K562 (cell line): Measurements from ENCODE around the gene MEOX1. TPM values are rescaled to one million over a fixed set of nuclear protein-coding genes. Genes with fewer than 3 reads are reported as not detected.

Experiments used
- ATAC-seq: fragments of 200-7000 bp; cut with Tn5 transposase; 3 replicates; pipeline ENCODE4 v1.9.1; 2020; ENCODE audit warnings: moderate library complexity
- BruUV-seq: library from RNA; stranded (reverse); fragments of 400-500 nt; replicated peaks from 2 replicates; lab custom pipeline; 2021; lab: Mats Ljungman, UMichigan
- CTCF ChIA-PET: fragments of 300-600 bp; formaldehyde crosslinking; extraction: SDS; loops from one replicate; lab custom pipeline; 2021; ENCODE audit warnings: low intra/inter-chr PET ratio; lab: Yijun Ruan, JAX
- POLR2A ChIA-PET: fragments of 300-600, 350-650 bp; sonication (Branson Sonifier 250); formaldehyde crosslinking; extraction: SDS; loops from one replicate; lab custom pipeline; 2021; ENCODE audit warnings: antibody characterized with exemption, inconsistent platforms; lab: Yijun Ruan, JAX
- DNase-seq, 4 experiments: peaks; one replicate each; pipeline versions ENCODE4 v3.0.0 to v3.0.0-alpha.2; 2011 to 2018; ENCODE audit warnings: low spot score in 3 of 4, mixed read lengths in 3 of 4; ENCODE audit errors: extremely low read depth in 1 of 4
- FAIRE-seq: peaks from 2 replicates; lab custom pipeline; 2011; peaks lifted over from hg19 to GRCh38; lab: Jason Lieb, UNC
- H2AFZ ChIP-seq: 2 replicates; pipeline ENCODE4 v1.6.0; 2011; ENCODE audit warnings: low read depth, low read length, control low read depth, inconsistent platforms
- H3K27ac ChIP-seq: fragments of 200-600 bp; 3 replicates; pipeline ENCODE4 v1.8.0; 2011; ENCODE audit warnings: low read depth, mild to moderate bottlenecking, control low read depth, inconsistent platforms, low read length, moderate library complexity, mixed read lengths; ENCODE audit errors: extremely low read depth
- H3K27me3 ChIP-seq, 2 experiments: fragments of 300-600 bp in 1 of 2; 2 replicates in 1 of 2; 3 replicates in 1 of 2; pipeline versions ENCODE4 v1.6.0 to v1.8.0; 2011; ENCODE audit warnings: inconsistent platforms in 2 of 2, low read length in 2 of 2, mild to moderate bottlenecking in 1 of 2, mixed read lengths in 1 of 2, moderate library complexity in 1 of 2; ENCODE audit not compliant: control insufficient read depth in 2 of 2, insufficient read depth in 2 of 2
- H3K36me3 ChIP-seq: fragments of 300-600 bp; 3 replicates; pipeline ENCODE4 v1.8.0; 2011; ENCODE audit warnings: mild to moderate bottlenecking, low read length, inconsistent platforms; ENCODE audit not compliant: control insufficient read depth, insufficient read depth
- H3K4me1 ChIP-seq, 2 experiments: fragments of 200-600 bp in 1 of 2; replicated peaks in 1 of 2; 2 replicates in 1 of 2; 3 replicates in 1 of 2; pipeline versions ENCODE4 v1.5.1 to v1.8.0; 2011; ENCODE audit warnings: inconsistent platforms in 2 of 2, low read length in 2 of 2, mild to moderate bottlenecking in 1 of 2, mixed read lengths in 1 of 2, moderate library complexity in 1 of 2; ENCODE audit not compliant: control insufficient read depth in 2 of 2, insufficient read depth in 2 of 2
- H3K4me2 ChIP-seq: 2 replicates; pipeline ENCODE4 v1.6.1; 2011; ENCODE audit warnings: low read length, control low read depth, inconsistent platforms, mixed read lengths; ENCODE audit not compliant: insufficient read depth
- H3K4me3 ChIP-seq: fragments of 200-600 bp; sonication (generic), shearing (Covaris generic); 2 replicates; pipeline ENCODE4 v1.5.1; 2016; ENCODE audit warnings: control low read depth, inconsistent platforms
- H3K79me2 ChIP-seq: fragments of 200-600 bp; 3 replicates; pipeline ENCODE4 v1.8.0; 2011; ENCODE audit warnings: low read length, inconsistent platforms; ENCODE audit not compliant: control insufficient read depth, insufficient read depth
- H3K9ac ChIP-seq, 2 experiments: 2 replicates each; pipeline versions ENCODE4 v1.6.0 to v1.6.1; 2011; ENCODE audit warnings: low read depth in 2 of 2, low read length in 2 of 2, control low read depth in 1 of 2, inconsistent platforms in 1 of 2, mild to moderate bottlenecking in 1 of 2, mixed read lengths in 1 of 2; ENCODE audit not compliant: insufficient read depth in 1 of 2
- H3K9me1 ChIP-seq: one replicate; pipeline ENCODE4 v1.6.0; 2011; ENCODE audit warnings: inconsistent platforms, mild to moderate bottlenecking, low read length, moderate library complexity; ENCODE audit not compliant: control insufficient read depth, insufficient read depth
- H3K9me3 ChIP-seq: replicated peaks from 2 replicates; pipeline ENCODE4 v1.5.1; 2011; ENCODE audit warnings: low read depth, low read length, inconsistent platforms; ENCODE audit not compliant: control insufficient read depth, insufficient read depth
- H4K20me1 ChIP-seq: replicated peaks from 2 replicates; pipeline ENCODE4 v1.6.1; 2011; ENCODE audit warnings: low read length, inconsistent platforms, mixed read lengths; ENCODE audit not compliant: control insufficient read depth, insufficient read depth
- BDP1 ChIP-seq: IDR thresholded peaks from 3 replicates; pipeline ENCODE4 v1.6.1; 2011; ENCODE audit not compliant: insufficient read length, insufficient read depth
- HNRNPUL1 ChIP-seq: fragments of 200-400 bp; formaldehyde crosslinking; IDR thresholded peaks from 2 replicates; pipeline ENCODE4 v1.6.1; 2017; ENCODE audit warnings: low read length
- NFIX ChIP-seq: fragments of 250-450 bp; sonication (Bioruptor Pico); IDR thresholded peaks from 2 replicates; pipeline ENCODE4 v1.4.0; 2020; ENCODE audit warnings: low read depth, mild to moderate bottlenecking, moderate library complexity
- NFRKB ChIP-seq: fragments of 450-650 bp; IDR thresholded peaks from 2 replicates; pipeline ENCODE4 v1.6.1; 2016; ENCODE audit warnings: low read depth
- PHF8 ChIP-seq: fragments of 200-600 bp; sonication (generic); IDR thresholded peaks from 2 replicates; pipeline ENCODE4 v1.6.1; 2012; ENCODE audit warnings: mixed run types, mild to moderate bottlenecking, inconsistent platforms, low read length, moderate library complexity, borderline replicate concordance
- TFAP4 ChIP-seq: sonication (generic); formaldehyde crosslinking; IDR thresholded peaks from 2 replicates; pipeline ENCODE4 v1.8.0; 2022; ENCODE audit warnings: missing genetic modification reagents, mild to moderate bottlenecking, moderate library complexity, borderline replicate concordance
- WGBS: fragments of 100-300 bp; shearing (Covaris generic); methylation state at CpG from one replicate; pipeline ENCODE4 v1.1.6; 2016; ENCODE audit warnings: low coverage, mixed read lengths; ENCODE audit not compliant: insufficient coverage; ENCODE audit errors: missing lambda C conversion rate; 5-methylcytosine and 5-hydroxymethylcytosine counted together
- in situ Hi-C: fragments of 300-500 bp; cut with MboI; formaldehyde crosslinking; loops from 4 replicates; pipeline ENCODE4 v1.15.0; 2018; ENCODE audit warnings: inconsistent platforms, mixed read lengths
- intact Hi-C: fragments of 100-400 bp; cut with micrococcal nuclease; formaldehyde crosslinking; loops from 2 replicates; pipeline ENCODE4 v1.14.2; 2022
- polyA plus RNA-seq, 8 experiments: library from polyadenylated mRNA; depleted of rRNA in 4 of 8; stranded (reverse) in 5 of 8; unstranded in 3 of 8; fragments of >200 nt; fragmentation: Nextera tagmentation in 2 of 8; fragmentation: Illumina TruSeq in 1 of 8; extraction: Ambion mirVana in 2 of 8; extraction: Trizol in 1 of 8; gene quantifications; 2 replicates each; pipeline versions ENCODE4 v1.2.1 to v1.2.3, GENCODE V29; 2011 to 2014; ENCODE audit warnings: inconsistent platforms in 1 of 8, missing spikeins in 1 of 8
- total RNA-seq, 7 experiments: library from RNA; depleted of rRNA in 6 of 7; stranded (reverse); fragments of >200 nt in 6 of 7; fragmentation: Illumina TruSeq in 2 of 7; extraction: Trizol in 2 of 7; gene quantifications; 2 replicates each; pipeline versions ENCODE4 v1.2.1 to v1.2.3, GENCODE V29; 2011 to 2021; ENCODE audit warnings: low replicate concordance in 1 of 7
- TF ChIP-seq, protein P1 (sequence below): fragments of 250-450 bp; sonication (Bioruptor Pico); IDR thresholded peaks from 2 replicates; pipeline ENCODE4 v1.8.0; 2021; ENCODE audit warnings: moderate library complexity, mild to moderate bottlenecking, inconsistent platforms
- TF ChIP-seq, protein P2 (sequence below): fragments of 250-450 bp; sonication (Bioruptor Pico); IDR thresholded peaks from 2 replicates; pipeline ENCODE4 v1.6.1; 2021; ENCODE audit warnings: mild to moderate bottlenecking
- TF ChIP-seq, protein P3 (sequence below): sonication (generic); formaldehyde crosslinking; IDR thresholded peaks from 2 replicates; pipeline ENCODE4 v1.8.0; 2023; ENCODE audit warnings: mild to moderate bottlenecking, missing genetic modification reagents

The MEOX1 gene
- total and polyA plus RNA-seq, 9 of the 15 experiments (the other 6 are each of a cell fraction or from before 2014, with no cell fraction given), result not detected

- Histone ChIP-seq H3K36me3 (no peaks in the 10 kb centered on the region), H3K4me1 (peaks cover 0 to 6% of the 10 kb centered on the region in 2 experiments; a peak in 2 of 5 replicates), H3K27me3 (peaks cover 37 to 76% of the 10 kb centered on the region in 2 experiments), H3K4me2 (no peak overlapping the region), H3K9me1 (no peaks in the 10 kb centered on the region), H4K20me1 (no peaks in the 10 kb centered on the region), H3K27ac (no peak overlapping the region), H3K9me3 (no peaks in the 10 kb centered on the region; the same call in 1 of the 2 replicates), H3K79me2 (no peaks in the 10 kb centered on the region), H2AFZ (no peak overlapping the region), H3K4me3 (no peak overlapping the region), H3K9ac (no peak overlapping the region)
- no peak for ATAC-seq
- under 1% methylated on average over 6 of the region's 6 CpGs for WGBS
- DNase-seq, result no peak
- no peak for FAIRE-seq
- TF ChIP-seq NFRKB (no peak), BDP1 (no peak), HNRNPUL1 (no peak), NFIX (no peak), TFAP4 (no peak), PHF8 (no peak)
- TF ChIP-seq, protein P1, sequence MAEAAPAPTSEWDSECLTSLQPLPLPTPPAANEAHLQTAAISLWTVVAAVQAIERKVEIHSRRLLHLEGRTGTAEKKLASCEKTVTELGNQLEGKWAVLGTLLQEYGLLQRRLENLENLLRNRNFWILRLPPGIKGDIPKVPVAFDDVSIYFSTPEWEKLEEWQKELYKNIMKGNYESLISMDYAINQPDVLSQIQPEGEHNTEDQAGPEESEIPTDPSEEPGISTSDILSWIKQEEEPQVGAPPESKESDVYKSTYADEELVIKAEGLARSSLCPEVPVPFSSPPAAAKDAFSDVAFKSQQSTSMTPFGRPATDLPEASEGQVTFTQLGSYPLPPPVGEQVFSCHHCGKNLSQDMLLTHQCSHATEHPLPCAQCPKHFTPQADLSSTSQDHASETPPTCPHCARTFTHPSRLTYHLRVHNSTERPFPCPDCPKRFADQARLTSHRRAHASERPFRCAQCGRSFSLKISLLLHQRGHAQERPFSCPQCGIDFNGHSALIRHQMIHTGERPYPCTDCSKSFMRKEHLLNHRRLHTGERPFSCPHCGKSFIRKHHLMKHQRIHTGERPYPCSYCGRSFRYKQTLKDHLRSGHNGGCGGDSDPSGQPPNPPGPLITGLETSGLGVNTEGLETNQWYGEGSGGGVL (CRISPR knock-in tag), result no peak
- TF ChIP-seq, protein P2, sequence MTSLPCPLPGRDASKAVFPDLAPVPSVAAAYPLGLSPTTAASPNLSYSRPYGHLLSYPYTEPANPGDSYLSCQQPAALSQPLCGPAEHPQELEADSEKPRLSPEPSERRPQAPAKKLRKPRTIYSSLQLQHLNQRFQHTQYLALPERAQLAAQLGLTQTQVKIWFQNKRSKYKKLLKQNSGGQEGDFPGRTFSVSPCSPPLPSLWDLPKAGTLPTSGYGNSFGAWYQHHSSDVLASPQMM (CRISPR knock-in tag), result no peak
- TF ChIP-seq, protein P3, sequence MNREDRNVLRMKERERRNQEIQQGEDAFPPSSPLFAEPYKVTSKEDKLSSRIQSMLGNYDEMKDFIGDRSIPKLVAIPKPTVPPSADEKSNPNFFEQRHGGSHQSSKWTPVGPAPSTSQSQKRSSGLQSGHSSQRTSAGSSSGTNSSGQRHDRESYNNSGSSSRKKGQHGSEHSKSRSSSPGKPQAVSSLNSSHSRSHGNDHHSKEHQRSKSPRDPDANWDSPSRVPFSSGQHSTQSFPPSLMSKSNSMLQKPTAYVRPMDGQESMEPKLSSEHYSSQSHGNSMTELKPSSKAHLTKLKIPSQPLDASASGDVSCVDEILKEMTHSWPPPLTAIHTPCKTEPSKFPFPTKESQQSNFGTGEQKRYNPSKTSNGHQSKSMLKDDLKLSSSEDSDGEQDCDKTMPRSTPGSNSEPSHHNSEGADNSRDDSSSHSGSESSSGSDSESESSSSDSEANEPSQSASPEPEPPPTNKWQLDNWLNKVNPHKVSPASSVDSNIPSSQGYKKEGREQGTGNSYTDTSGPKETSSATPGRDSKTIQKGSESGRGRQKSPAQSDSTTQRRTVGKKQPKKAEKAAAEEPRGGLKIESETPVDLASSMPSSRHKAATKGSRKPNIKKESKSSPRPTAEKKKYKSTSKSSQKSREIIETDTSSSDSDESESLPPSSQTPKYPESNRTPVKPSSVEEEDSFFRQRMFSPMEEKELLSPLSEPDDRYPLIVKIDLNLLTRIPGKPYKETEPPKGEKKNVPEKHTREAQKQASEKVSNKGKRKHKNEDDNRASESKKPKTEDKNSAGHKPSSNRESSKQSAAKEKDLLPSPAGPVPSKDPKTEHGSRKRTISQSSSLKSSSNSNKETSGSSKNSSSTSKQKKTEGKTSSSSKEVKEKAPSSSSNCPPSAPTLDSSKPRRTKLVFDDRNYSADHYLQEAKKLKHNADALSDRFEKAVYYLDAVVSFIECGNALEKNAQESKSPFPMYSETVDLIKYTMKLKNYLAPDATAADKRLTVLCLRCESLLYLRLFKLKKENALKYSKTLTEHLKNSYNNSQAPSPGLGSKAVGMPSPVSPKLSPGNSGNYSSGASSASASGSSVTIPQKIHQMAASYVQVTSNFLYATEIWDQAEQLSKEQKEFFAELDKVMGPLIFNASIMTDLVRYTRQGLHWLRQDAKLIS (CRISPR knock-in tag), result no peak
- intact Hi-C loops, result no loop called here
- in situ Hi-C loops, result no loop called here
- CTCF ChIA-PET, result no interaction called here
- no TSS peak for BruUV-seq
- POLR2A ChIA-PET, result no interaction called here
Observed at GRCh38 chr17:43710101-43710500, 48.4 kb upstream of the MEOX1 start.
